SU-DHL-6 (cell line): ENCODE data around the gene MMRN2.

Source experiments
- H2AFZ ChIP-seq: fragments of 200-600 bp; sonication (generic); 2 replicates; pipeline ENCODE4 v1.6.1; 2014; ENCODE audit warnings: low read depth, mild to moderate bottlenecking, moderate library complexity, mixed read lengths, antibody characterized with exemption, low read length; ENCODE audit not compliant: severe bottlenecking
- H3F3A ChIP-seq: fragments of 200-600 bp; shearing (Covaris generic); 2 replicates; pipeline ENCODE4 v1.6.0; 2016; ENCODE audit warnings: antibody characterized with exemption, mild to moderate bottlenecking; ENCODE audit not compliant: insufficient read depth
- H3K27ac ChIP-seq: fragments of 200-600 bp; sonication (generic); 2 replicates; pipeline ENCODE4 v1.5.1; 2016; ENCODE audit warnings: low read depth, mild to moderate bottlenecking, low read length, moderate library complexity, mixed read lengths
- H3K27me3 ChIP-seq: fragments of 200-600 bp; sonication (generic), shearing (Covaris generic); 2 replicates; pipeline ENCODE4 v1.6.0; 2014; ENCODE audit warnings: mild to moderate bottlenecking, low read length
- H3K36me3 ChIP-seq: fragments of 200-600 bp; sonication (generic); 2 replicates; pipeline ENCODE4 v1.6.1; 2014; ENCODE audit warnings: mild to moderate bottlenecking, low read length, mixed read lengths
- H3K4me2 ChIP-seq: fragments of 300-600, 200-600 bp; shearing (Covaris generic), sonication (generic); 2 replicates; pipeline ENCODE4 v1.6.0; 2014; ENCODE audit warnings: low read length, low read depth, mild to moderate bottlenecking; ENCODE audit not compliant: poor library complexity, severe bottlenecking
- H3K4me3 ChIP-seq: fragments of 200-600 bp; sonication (generic); 2 replicates; pipeline ENCODE4 v1.5.1; 2014; ENCODE audit warnings: antibody characterized with exemption, low read length, mild to moderate bottlenecking, mixed read lengths; ENCODE audit not compliant: insufficient read depth, poor library complexity, severe bottlenecking
- H3K79me2 ChIP-seq: fragments of 200-600 bp; sonication (generic); 2 replicates; pipeline ENCODE4 v1.6.1; 2014; ENCODE audit warnings: mild to moderate bottlenecking, low read length, moderate library complexity; ENCODE audit not compliant: insufficient read depth
- H3K9ac ChIP-seq: fragments of 200-600 bp; sonication (generic); 2 replicates; pipeline ENCODE4 v1.7.0; 2014; ENCODE audit warnings: mild to moderate bottlenecking, low read length
- H3K9me2 ChIP-seq: fragments of 200-600 bp; sonication (generic); replicated peaks from 2 replicates; pipeline ENCODE4 v1.6.1; 2014; ENCODE audit warnings: low read length; ENCODE audit not compliant: insufficient read depth
- H3K9me3 ChIP-seq: fragments of 200-600 bp; sonication (generic); 2 replicates; pipeline ENCODE4 v1.6.1; 2014; ENCODE audit warnings: low read length, mixed read lengths; ENCODE audit not compliant: insufficient read depth
- H4K20me1 ChIP-seq: fragments of 200-600 bp; sonication (generic); 2 replicates; pipeline ENCODE4 v1.6.1; 2014; ENCODE audit warnings: low read depth, mild to moderate bottlenecking, antibody characterized with exemption, low read length, moderate library complexity, mixed read lengths
- EZH2phosphoT487 ChIP-seq: fragments of 200-600 bp; sonication (generic), shearing (Covaris generic); conservative IDR thresholded peaks from 2 replicates; pipeline ENCODE4 v1.6.1; 2018; ENCODE audit warnings: mild to moderate bottlenecking, antibody characterized with exemption, low read length, moderate library complexity, mixed read lengths
- TF ChIP-seq, protein P1 (sequence below): fragments of 200-600 bp; sonication (generic); IDR thresholded peaks from one replicate; pipeline ENCODE4 v1.5.1; 2017; ENCODE audit warnings: antibody characterized with exemption, mild to moderate bottlenecking, low read length, moderate library complexity; ENCODE audit not compliant: insufficient read depth, poor library complexity, severe bottlenecking

MMRN2 gene

DNA sequence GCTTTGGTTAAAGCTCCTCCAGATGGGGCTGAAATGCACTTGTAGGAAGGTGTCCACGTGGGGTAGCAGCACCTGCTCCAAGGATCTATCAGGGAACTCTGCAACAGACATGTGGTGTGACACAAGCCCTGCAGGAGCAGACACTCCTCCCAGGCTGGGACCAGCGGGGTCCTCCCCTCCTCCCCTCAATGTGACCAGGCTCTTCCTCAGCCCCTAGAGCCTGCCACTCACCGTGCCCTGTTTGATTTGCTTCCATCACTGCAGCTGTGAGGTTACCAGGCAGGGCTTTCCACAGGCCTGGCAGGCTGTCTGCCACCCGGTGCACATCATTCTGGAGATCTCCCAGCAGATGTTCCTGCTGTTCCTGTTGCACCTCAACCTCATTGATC is 13.4 kb downstream of the MMRN2 start:
- Histone ChIP-seq H3K36me3 (no peaks in the 10 kb centered on the region), H3K9me3 (no peaks in the 10 kb centered on the region), H3K4me3 (no peak overlapping the region), H3K79me2 (no peaks in the 10 kb centered on the region), H2AFZ (no peak overlapping the region), H3K27ac (no peak overlapping the region), H3K27me3 (no peaks in the 10 kb centered on the region), H3K4me2 (no peak overlapping the region), H4K20me1 (no peaks in the 10 kb centered on the region), H3K9ac (no peak overlapping the region), H3K9me2 (no peaks in the 10 kb centered on the region), H3F3A (no peaks in the 10 kb centered on the region)
- TF ChIP-seq EZH2phosphoT487: no peak
- TF ChIP-seq, protein P1, sequence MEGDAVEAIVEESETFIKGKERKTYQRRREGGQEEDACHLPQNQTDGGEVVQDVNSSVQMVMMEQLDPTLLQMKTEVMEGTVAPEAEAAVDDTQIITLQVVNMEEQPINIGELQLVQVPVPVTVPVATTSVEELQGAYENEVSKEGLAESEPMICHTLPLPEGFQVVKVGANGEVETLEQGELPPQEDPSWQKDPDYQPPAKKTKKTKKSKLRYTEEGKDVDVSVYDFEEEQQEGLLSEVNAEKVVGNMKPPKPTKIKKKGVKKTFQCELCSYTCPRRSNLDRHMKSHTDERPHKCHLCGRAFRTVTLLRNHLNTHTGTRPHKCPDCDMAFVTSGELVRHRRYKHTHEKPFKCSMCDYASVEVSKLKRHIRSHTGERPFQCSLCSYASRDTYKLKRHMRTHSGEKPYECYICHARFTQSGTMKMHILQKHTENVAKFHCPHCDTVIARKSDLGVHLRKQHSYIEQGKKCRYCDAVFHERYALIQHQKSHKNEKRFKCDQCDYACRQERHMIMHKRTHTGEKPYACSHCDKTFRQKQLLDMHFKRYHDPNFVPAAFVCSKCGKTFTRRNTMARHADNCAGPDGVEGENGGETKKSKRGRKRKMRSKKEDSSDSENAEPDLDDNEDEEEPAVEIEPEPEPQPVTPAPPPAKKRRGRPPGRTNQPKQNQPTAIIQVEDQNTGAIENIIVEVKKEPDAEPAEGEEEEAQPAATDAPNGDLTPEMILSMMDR: no peak

DNA sequence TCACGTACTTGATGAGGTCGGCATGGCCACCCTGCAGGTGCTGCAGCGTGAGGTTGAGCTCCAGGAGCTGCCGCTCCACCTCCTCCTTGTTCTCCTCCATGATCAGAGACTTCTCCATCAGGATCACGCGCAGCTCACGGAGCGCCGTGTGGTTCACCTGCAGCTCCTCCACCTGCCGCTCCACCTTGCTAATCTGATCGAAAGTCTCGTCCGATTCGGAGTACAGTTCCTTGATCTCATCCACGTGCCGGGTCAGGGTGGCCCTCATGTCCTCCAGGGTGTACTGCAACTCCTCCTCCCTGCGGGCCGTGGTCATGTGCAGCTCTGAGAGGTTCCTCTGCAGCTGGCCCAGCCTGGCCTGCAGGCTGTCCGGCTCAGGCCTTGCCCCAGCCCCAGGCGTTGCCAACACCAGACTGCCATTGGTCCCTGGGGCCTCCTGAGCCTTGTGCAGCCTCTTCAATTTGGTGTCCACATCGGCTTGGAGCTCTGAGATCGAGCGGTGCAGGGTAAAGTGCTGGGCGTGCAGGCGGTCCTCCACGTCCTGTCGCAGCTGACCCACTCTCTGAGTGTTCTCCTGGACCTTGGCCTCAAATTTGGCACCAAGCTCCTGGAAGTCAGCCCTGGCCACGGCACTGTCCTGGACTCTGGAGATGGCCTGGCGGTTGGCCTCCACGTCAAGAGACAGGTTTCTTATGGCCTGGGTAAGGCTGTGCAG is 13.9 kb downstream of the MMRN2 start:
- no peaks in the 10 kb centered on the region for H3K9me2 ChIP-seq
- H3K36me3 ChIP-seq: no peaks in the 10 kb centered on the region
- no peaks in the 10 kb centered on the region for H3K79me2 ChIP-seq
- H4K20me1 ChIP-seq: no peaks in the 10 kb centered on the region
- H3K4me2 ChIP-seq: no peak overlapping the region
- no peak overlapping the region for H3K4me3 ChIP-seq
- H3K27me3 ChIP-seq: no peaks in the 10 kb centered on the region
- no peak overlapping the region for H3K27ac ChIP-seq
- no peak overlapping the region for H3K9ac ChIP-seq
- no peaks in the 10 kb centered on the region for H3K9me3 ChIP-seq
- TF ChIP-seq, protein P1: no peak
- H2AFZ ChIP-seq: no peak overlapping the region
- no peaks in the 10 kb centered on the region for H3F3A ChIP-seq

- H3K9ac ChIP-seq: no peak overlapping the region
- no peak overlapping the region for H3K27ac ChIP-seq
- H3K27me3 ChIP-seq: no peaks in the 10 kb centered on the region
- no peaks in the 10 kb centered on the region for H4K20me1 ChIP-seq
- H3K79me2 ChIP-seq: no peaks in the 10 kb centered on the region
- no peak overlapping the region for H3K4me3 ChIP-seq
- H3K9me2 ChIP-seq: no peaks in the 10 kb centered on the region
- H3F3A ChIP-seq: no peaks in the 10 kb centered on the region
- no peak overlapping the region for H3K4me2 ChIP-seq
- TF ChIP-seq, protein P1: no peak
- no peak for TF ChIP-seq EZH2phosphoT487
- H2AFZ ChIP-seq: no peak overlapping the region
- H3K36me3 ChIP-seq: no peaks in the 10 kb centered on the region
- no peaks in the 10 kb centered on the region for H3K9me3 ChIP-seq
These were observed 14.7 kb downstream of the MMRN2 start for GRCh38 chr10:86942441-86943315.
